HepG2 (cell line): ENCODE results near the gene CISD2. TPM values are rescaled to one million over a fixed set of nuclear protein-coding genes. Genes with fewer than 3 reads are reported as not detected.

Experiments used
- CEBPB ChIP-seq: IDR thresholded peaks from 2 replicates; pipeline ENCODE4 v1.6.1; 2011; ENCODE audit warnings: low read depth, low read length, improper control_type of control experiment, borderline replicate concordance
- CEBPG ChIP-seq: IDR thresholded peaks from 2 replicates; pipeline ENCODE4 v1.6.1; 2016
- ELF3 ChIP-seq: IDR thresholded peaks from 2 replicates; pipeline ENCODE4 v1.6.1; 2016; ENCODE audit warnings: missing genetic modification reagents, missing compliant biosample characterization
- FOXA3 ChIP-seq: IDR thresholded peaks from 2 replicates; pipeline ENCODE4 v1.6.1; 2016; ENCODE audit warnings: missing genetic modification reagents, missing compliant biosample characterization
- HNF4G ChIP-seq, 2 experiments: sonication (generic) in 1 of 2; formaldehyde crosslinking in 1 of 2; IDR thresholded peaks; 2 replicates each; pipeline versions ENCODE4 v1.4.0 to v1.6.1; 2011 to 2020; ENCODE audit warnings: borderline replicate concordance in 2 of 2, low read depth in 2 of 2, mild to moderate bottlenecking in 2 of 2, low read length in 1 of 2, missing genetic modification reagents in 1 of 2, moderate library complexity in 1 of 2
- KDM1A ChIP-seq: IDR thresholded peaks from 2 replicates; pipeline ENCODE4 v1.6.1; 2016; ENCODE audit warnings: missing compliant biosample characterization
- MAFF ChIP-seq: IDR thresholded peaks from 2 replicates; pipeline ENCODE4 v1.6.1; 2011; ENCODE audit warnings: low read depth, low read length, improper control_type of control experiment
- NR2F1 ChIP-seq, 2 experiments: fragments of 450-650 bp in 1 of 2; formaldehyde crosslinking in 1 of 2; IDR thresholded peaks; 2 replicates each; pipeline versions ENCODE4 v1.5.0 to v1.6.1; 2016 to 2020; ENCODE audit warnings: mild to moderate bottlenecking in 1 of 2, missing compliant biosample characterization in 1 of 2, missing genetic modification reagents in 1 of 2, moderate library complexity in 1 of 2
- NR2F6 ChIP-seq, 2 experiments: IDR thresholded peaks; 2 replicates each; pipeline ENCODE4 v1.6.1; 2016; ENCODE audit warnings: antibody characterized with exemption in 1 of 2, mild to moderate bottlenecking in 1 of 2
- PHF21A ChIP-seq: sonication (generic); formaldehyde crosslinking; IDR thresholded peaks from 2 replicates; pipeline ENCODE4 v1.5.0; 2020; ENCODE audit warnings: mild to moderate bottlenecking, missing genetic modification reagents
- SAP130 ChIP-seq: IDR thresholded peaks from 2 replicates; pipeline ENCODE4 v1.6.1; 2016; ENCODE audit warnings: low read depth
- SOX5 ChIP-seq: IDR thresholded peaks from 2 replicates; pipeline ENCODE4 v1.6.1; 2016; ENCODE audit warnings: borderline replicate concordance
- TEAD3 ChIP-seq: optimal IDR thresholded peaks from 2 replicates; pipeline ENCODE3; 2016; ENCODE audit warnings: borderline replicate concordance
- THAP11 ChIP-seq: IDR thresholded peaks from 2 replicates; pipeline ENCODE4 v1.6.1; 2016; ENCODE audit warnings: missing biosample characterization, missing genetic modification reagents
- ZNF644 ChIP-seq: IDR thresholded peaks from 2 replicates; pipeline ENCODE4 v1.6.1; 2016; ENCODE audit warnings: low read depth
- ZNF724P ChIP-seq: sonication (generic); formaldehyde crosslinking; IDR thresholded peaks from 2 replicates; pipeline ENCODE4 v1.8.0; 2022; ENCODE audit warnings: missing genetic modification reagents, borderline replicate concordance
- polyA plus RNA-seq, 8 experiments: library from polyadenylated mRNA; depleted of rRNA in 3 of 8; stranded (reverse) in 7 of 8; unstranded in 1 of 8; fragments of >200 nt; fragmentation: Illumina TruSeq in 4 of 8; extraction: Trizol in 4 of 8; gene quantifications; 2 replicates each; pipeline versions ENCODE4 v1.2.1 to v1.2.3, GENCODE V29; 2011 to 2016; ENCODE audit warnings: low read depth in 4 of 8, missing spikeins in 1 of 8, mixed read lengths in 1 of 8; ENCODE audit not compliant: insufficient read depth in 1 of 8
- total RNA-seq, 5 experiments: library from RNA; depleted of rRNA; stranded (reverse); fragments of >200 nt; fragmentation: Illumina TruSeq; extraction: Trizol; gene quantifications; 2 replicates each; pipeline ENCODE4 v1.2.3, GENCODE V29; 2016; ENCODE audit warnings: low read depth in 1 of 5
- TF ChIP-seq, protein P1 (sequence below): sonication (generic); formaldehyde crosslinking; IDR thresholded peaks from 2 replicates; pipeline ENCODE4 v1.5.1; 2020; ENCODE audit warnings: mild to moderate bottlenecking, missing genetic modification reagents, borderline replicate concordance
- TF ChIP-seq, protein P2 (sequence below): sonication (generic); formaldehyde crosslinking; IDR thresholded peaks from 2 replicates; pipeline ENCODE4 v1.8.1; 2023; ENCODE audit warnings: mild to moderate bottlenecking, moderate library complexity, missing genetic modification reagents
- TF ChIP-seq, protein P3 (sequence below): sonication (generic); IDR thresholded peaks from 2 replicates; pipeline ENCODE4 v1.6.1; 2016; ENCODE audit warnings: low read depth, borderline replicate concordance
- TF ChIP-seq, protein P4 (sequence below): IDR thresholded peaks from 2 replicates; pipeline ENCODE4 v1.6.1; 2016; ENCODE audit warnings: low read depth, borderline replicate concordance
- TF ChIP-seq, protein P5 (sequence below): sonication (generic); formaldehyde crosslinking; IDR thresholded peaks from 2 replicates; pipeline ENCODE4 v1.5.0; 2020; ENCODE audit warnings: mild to moderate bottlenecking, missing genetic modification reagents

Gene CISD2
- total and polyA plus RNA-seq, 2 of the 13 experiments (the other 11 are each of a cell fraction or from before 2014, with no cell fraction given): 24.5 to 37.7 TPM

DNA sequence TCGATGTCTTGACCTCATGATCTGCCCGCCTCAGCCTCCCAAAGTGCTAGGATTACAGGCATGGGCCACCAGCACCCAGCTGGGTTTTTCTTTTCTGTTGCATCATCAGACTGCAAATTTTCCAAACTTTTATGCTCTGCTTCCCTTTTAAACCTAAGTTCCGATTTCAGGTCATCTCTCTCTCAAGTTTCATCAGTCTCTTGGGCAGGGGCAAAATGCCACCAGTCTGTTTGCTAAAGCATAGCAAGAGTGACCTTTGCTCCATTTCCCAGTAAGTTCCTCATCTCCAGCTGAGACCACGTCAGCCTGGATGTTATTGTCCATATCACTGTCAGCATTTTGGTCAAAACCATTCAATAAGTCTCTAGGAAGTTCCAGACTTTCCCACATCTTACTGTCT lies 9.6 kb downstream of the CISD2 start (continued):
- TF ChIP-seq, protein P1, sequence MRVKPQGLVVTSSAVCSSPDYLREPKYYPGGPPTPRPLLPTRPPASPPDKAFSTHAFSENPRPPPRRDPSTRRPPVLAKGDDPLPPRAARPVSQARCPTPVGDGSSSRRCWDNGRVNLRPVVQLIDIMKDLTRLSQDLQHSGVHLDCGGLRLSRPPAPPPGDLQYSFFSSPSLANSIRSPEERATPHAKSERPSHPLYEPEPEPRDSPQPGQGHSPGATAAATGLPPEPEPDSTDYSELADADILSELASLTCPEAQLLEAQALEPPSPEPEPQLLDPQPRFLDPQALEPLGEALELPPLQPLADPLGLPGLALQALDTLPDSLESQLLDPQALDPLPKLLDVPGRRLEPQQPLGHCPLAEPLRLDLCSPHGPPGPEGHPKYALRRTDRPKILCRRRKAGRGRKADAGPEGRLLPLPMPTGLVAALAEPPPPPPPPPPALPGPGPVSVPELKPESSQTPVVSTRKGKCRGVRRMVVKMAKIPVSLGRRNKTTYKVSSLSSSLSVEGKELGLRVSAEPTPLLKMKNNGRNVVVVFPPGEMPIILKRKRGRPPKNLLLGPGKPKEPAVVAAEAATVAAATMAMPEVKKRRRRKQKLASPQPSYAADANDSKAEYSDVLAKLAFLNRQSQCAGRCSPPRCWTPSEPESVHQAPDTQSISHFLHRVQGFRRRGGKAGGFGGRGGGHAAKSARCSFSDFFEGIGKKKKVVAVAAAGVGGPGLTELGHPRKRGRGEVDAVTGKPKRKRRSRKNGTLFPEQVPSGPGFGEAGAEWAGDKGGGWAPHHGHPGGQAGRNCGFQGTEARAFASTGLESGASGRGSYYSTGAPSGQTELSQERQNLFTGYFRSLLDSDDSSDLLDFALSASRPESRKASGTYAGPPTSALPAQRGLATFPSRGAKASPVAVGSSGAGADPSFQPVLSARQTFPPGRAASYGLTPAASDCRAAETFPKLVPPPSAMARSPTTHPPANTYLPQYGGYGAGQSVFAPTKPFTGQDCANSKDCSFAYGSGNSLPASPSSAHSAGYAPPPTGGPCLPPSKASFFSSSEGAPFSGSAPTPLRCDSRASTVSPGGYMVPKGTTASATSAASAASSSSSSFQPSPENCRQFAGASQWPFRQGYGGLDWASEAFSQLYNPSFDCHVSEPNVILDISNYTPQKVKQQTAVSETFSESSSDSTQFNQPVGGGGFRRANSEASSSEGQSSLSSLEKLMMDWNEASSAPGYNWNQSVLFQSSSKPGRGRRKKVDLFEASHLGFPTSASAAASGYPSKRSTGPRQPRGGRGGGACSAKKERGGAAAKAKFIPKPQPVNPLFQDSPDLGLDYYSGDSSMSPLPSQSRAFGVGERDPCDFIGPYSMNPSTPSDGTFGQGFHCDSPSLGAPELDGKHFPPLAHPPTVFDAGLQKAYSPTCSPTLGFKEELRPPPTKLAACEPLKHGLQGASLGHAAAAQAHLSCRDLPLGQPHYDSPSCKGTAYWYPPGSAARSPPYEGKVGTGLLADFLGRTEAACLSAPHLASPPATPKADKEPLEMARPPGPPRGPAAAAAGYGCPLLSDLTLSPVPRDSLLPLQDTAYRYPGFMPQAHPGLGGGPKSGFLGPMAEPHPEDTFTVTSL (CRISPR knock-in tag): peak; percentile 34; the same call in 1 of the 2 replicates
- TF ChIP-seq ZNF724P (CRISPR knock-in tag) (0 out of 2 replicates have a peak, but pooled peaks have one; percentile 52), TEAD3 (CRISPR knock-in tag) (peak; percentile 87), MAFF (0 out of 2 replicates have a peak, but pooled peaks have one; percentile 4), FOXA3 (CRISPR knock-in tag) (peak; percentile 72), ELF3 (peak; percentile 72), CEBPB (peak; percentile 52), NR2F1 (CRISPR knock-in tag; IDR thresholded peaks at IDR 0.05) (peak; percentile 62), SOX5 (peak; percentile 56; the same call in 1 of the 2 replicates), SAP130 (CRISPR knock-in tag) (peak; percentile 58), PHF21A (CRISPR knock-in tag) (peak; percentile 57; the same call in 1 of the 2 replicates), HNF4G (IDR thresholded peaks at IDR 0.05; ENCODE audit: borderline replicate concordance, low read depth, low read length) (peak; percentile 70), HNF4G (CRISPR knock-in tag; IDR thresholded peaks at IDR 0.05; ENCODE audit: borderline replicate concordance, low read depth) (peak; percentile 70; the same call in 1 of the 2 replicates), NR2F6 (IDR thresholded peaks at IDR 0.05) (peak; percentile 66), NR2F6 (CRISPR knock-in tag; IDR thresholded peaks at IDR 0.05) (peak; percentile 86), CEBPG (peak; percentile 90), KDM1A (CRISPR knock-in tag) (0 out of 2 replicates have a peak, but pooled peaks have one; percentile 15), THAP11 (CRISPR knock-in tag) (peak; percentile 35; the same call in 1 of the 2 replicates), ZNF644 (CRISPR knock-in tag) (peak; percentile 82)
- TF ChIP-seq, protein P2, sequence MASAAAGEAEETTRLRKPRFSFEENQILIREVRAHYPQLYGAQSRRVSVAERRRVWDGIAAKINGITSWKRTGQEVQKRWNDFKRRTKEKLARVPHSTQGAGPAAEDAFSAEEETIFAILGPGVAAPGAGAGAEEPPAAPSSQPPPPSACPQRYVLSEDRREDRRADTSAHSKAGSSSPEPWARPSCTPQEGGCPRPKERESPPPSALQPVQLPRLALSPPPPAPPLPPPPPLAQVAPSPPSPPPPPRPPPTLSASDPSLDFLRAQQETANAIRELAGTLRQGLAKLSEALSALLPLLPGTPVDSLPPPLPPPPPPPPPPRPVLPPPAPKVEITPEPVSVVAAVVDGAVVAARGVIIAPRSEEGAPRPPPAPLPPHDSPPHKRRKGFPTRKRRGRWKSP (CRISPR knock-in tag): peak; percentile 40; the same call in 1 of the 2 replicates
- TF ChIP-seq, protein P3, sequence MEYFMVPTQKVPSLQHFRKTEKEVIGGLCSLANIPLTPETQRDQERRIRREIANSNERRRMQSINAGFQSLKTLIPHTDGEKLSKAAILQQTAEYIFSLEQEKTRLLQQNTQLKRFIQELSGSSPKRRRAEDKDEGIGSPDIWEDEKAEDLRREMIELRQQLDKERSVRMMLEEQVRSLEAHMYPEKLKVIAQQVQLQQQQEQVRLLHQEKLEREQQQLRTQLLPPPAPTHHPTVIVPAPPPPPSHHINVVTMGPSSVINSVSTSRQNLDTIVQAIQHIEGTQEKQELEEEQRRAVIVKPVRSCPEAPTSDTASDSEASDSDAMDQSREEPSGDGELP: peak; percentile 88
- TF ChIP-seq, protein P4, sequence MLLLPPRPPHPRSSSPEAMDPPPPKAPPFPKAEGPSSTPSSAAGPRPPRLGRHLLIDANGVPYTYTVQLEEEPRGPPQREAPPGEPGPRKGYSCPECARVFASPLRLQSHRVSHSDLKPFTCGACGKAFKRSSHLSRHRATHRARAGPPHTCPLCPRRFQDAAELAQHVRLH (CRISPR knock-in tag): 0 out of 2 replicates have a peak, but pooled peaks have one; percentile 51
- TF ChIP-seq, protein P5, sequence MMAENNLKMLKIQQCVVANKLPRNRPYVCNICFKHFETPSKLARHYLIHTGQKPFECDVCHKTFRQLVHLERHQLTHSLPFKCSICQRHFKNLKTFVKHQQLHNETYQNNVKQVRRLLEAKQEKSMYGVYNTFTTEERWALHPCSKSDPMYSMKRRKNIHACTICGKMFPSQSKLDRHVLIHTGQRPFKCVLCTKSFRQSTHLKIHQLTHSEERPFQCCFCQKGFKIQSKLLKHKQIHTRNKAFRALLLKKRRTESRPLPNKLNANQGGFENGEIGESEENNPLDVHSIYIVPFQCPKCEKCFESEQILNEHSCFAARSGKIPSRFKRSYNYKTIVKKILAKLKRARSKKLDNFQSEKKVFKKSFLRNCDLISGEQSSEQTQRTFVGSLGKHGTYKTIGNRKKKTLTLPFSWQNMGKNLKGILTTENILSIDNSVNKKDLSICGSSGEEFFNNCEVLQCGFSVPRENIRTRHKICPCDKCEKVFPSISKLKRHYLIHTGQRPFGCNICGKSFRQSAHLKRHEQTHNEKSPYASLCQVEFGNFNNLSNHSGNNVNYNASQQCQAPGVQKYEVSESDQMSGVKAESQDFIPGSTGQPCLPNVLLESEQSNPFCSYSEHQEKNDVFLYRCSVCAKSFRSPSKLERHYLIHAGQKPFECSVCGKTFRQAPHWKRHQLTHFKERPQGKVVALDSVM: peak; percentile 43; the same call in 1 of the 2 replicates
